Type B pancreatic cell (in vitro differentiated cells): ENCODE results near the gene BCL11B. TPM values are rescaled to one million over a fixed set of nuclear protein-coding genes. Genes with fewer than 3 reads are reported as not detected.

ENCODE experiments used
- DNase-seq: peaks from one replicate; pipeline ENCODE4 v3.0.0; 2021; ENCODE audit warnings: mixed read lengths; ENCODE audit not compliant: unreplicated experiment; ENCODE audit errors: extremely low spot score
- H3K27ac Mint-ChIP-seq: 2 replicates; pipeline ENCODE4 v1.8.0; 2021; ENCODE audit warnings: mild to moderate bottlenecking, mixed read lengths
- H3K27me3 Mint-ChIP-seq: 2 replicates; pipeline ENCODE4 v1.8.0; 2021; ENCODE audit warnings: mixed read lengths
- H3K36me3 Mint-ChIP-seq: 2 replicates; pipeline ENCODE4 v1.8.0; 2021; ENCODE audit warnings: mixed read lengths
- H3K4me1 Mint-ChIP-seq: one replicate; pipeline ENCODE4 v1.8.0; 2021; ENCODE audit warnings: mixed read lengths; ENCODE audit not compliant: unreplicated experiment
- H3K4me3 Mint-ChIP-seq: 2 replicates; pipeline ENCODE4 v1.8.0; 2021; ENCODE audit warnings: mild to moderate bottlenecking, mixed read lengths
- H3K9me3 Mint-ChIP-seq: 2 replicates; pipeline ENCODE4 v1.8.0; 2021; ENCODE audit warnings: mixed read lengths
- long read RNA-seq: library from polyadenylated mRNA; unstranded; transcript quantifications from one replicate; pipeline ENCODE4 v2.0.0, GENCODE V29; 2020
- total RNA-seq: library from RNA; stranded (reverse); gene quantifications from 2 replicates; pipeline ENCODE4 v1.2.1, GENCODE V29; 2021; ENCODE audit warnings: low replicate concordance
- TF ChIP-seq, protein P1 (sequence below): fragments of 200-600 bp; sonication (generic); conservative IDR thresholded peaks from 2 replicates; pipeline ENCODE4 v1.5.0; 2021; ENCODE audit warnings: antibody characterized with exemption, mild to moderate bottlenecking

BCL11B gene
- total RNA-seq, result 11.4 and 32.0 TPM in 2 replicates
- long read RNA-seq, partial matches to known transcripts, result 0 of 10 reads
- long read RNA-seq, other reads (novel, unspliced or antisense), result 10 of 10 reads

DNA sequence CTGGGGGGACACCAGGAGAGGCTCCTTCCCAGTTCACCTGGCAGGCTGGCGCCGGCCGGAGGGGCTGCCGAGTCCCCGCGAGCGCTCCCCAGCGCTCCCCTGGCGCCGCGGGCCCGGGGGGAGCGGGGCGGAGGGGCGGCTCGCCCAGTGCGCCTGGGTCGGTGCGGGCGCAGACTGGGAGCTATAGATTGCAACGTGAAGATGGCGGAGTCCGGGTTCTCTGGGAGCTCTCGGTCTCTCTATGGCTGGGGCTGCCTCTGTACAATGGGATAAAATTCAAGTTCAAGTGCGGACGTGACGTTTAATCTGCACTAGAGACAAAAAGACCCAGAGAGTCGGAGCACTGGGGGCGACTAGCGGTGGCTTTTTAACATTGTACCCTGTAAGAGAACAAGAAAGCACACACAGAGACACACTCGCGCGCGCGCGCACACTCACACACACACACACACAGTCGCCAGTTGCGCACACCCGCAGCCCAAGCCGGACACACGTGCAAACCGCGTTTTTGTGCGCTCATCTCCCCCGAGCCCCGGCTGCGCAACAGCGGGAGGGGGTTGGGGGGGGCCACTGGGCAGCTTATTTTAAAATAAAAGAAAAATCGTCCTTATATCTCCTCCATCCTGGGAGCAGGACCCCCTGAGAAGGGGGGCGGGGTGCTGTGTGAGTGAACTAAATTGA, at the start of gene BCL11B:
BCL11B (minus strand) TSS at position 247 of the 681 bp plus-strand sequence. CDS start 979 bp downstream, outside the sequence.
- H3K27ac Mint-ChIP-seq, result peak within 1 kb of the TSS; percentile 83
- H3K9me3 Mint-ChIP-seq, result no peaks in the 10 kb centered on the region
- no peaks in the 10 kb centered on the region for H3K36me3 Mint-ChIP-seq
- peaks cover 32% of the 10 kb centered on the region for H3K4me1 Mint-ChIP-seq
- TF ChIP-seq, protein P1, sequence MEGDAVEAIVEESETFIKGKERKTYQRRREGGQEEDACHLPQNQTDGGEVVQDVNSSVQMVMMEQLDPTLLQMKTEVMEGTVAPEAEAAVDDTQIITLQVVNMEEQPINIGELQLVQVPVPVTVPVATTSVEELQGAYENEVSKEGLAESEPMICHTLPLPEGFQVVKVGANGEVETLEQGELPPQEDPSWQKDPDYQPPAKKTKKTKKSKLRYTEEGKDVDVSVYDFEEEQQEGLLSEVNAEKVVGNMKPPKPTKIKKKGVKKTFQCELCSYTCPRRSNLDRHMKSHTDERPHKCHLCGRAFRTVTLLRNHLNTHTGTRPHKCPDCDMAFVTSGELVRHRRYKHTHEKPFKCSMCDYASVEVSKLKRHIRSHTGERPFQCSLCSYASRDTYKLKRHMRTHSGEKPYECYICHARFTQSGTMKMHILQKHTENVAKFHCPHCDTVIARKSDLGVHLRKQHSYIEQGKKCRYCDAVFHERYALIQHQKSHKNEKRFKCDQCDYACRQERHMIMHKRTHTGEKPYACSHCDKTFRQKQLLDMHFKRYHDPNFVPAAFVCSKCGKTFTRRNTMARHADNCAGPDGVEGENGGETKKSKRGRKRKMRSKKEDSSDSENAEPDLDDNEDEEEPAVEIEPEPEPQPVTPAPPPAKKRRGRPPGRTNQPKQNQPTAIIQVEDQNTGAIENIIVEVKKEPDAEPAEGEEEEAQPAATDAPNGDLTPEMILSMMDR, result peak; percentile 78
- H3K27me3 Mint-ChIP-seq, result peaks cover 65% of the 10 kb centered on the region
- DNase-seq, result peak; percentile 90
- peak within 1 kb of the TSS; percentile 91 for H3K4me3 Mint-ChIP-seq

DNA sequence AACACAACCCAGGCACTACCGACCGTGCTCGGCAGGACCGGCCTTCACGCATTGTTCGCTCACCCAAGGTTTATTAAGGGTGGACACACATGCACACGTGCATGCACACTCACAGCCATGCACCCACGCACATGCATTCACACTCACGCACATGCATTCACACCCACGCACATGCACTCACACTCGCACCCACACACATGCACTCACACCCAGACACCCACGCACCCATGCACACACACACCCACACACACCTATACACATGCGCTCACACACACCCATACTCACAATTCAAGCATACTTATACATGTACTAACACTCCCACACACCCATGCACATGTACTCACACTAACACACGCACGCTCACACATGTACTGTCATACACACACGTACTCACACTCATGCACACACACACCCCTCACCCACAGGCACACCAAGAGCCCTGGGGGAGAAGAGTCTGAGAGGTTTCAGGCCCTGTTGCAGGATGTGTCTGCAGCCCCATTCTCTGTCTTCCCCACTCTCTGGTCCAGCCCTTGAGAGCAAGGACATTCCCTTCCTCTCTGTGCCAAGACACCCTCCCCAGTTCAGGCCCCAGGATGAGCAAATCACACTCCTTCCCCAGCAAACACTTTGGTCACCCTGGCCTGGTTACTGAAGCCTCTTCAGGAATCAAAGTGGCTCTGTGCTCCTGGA, 49.4 kb upstream of the BCL11B start:
- TF ChIP-seq, protein P1, result no peak
- Mint-ChIP-seq H3K9me3 (no peaks in the 10 kb centered on the region), H3K4me3 (no peak overlapping the region), H3K27ac (no peak overlapping the region), H3K36me3 (no peaks in the 10 kb centered on the region), H3K4me1 (peaks cover 16% of the 10 kb centered on the region), H3K27me3 (peaks cover 8% of the 10 kb centered on the region)
- DNase-seq, result no peak

- Mint-ChIP-seq H3K27ac (no peak overlapping the region), H3K4me3 (no peak overlapping the region), H3K9me3 (no peaks in the 10 kb centered on the region), H3K4me1 (peaks cover 16% of the 10 kb centered on the region), H3K27me3 (peaks cover 8% of the 10 kb centered on the region), H3K36me3 (no peaks in the 10 kb centered on the region)
- DNase-seq, result no peak
- TF ChIP-seq, protein P1, result no peak
Measured at GRCh38 chr14:99320621-99321235, 48.7 kb upstream of the BCL11B start.

- H3K4me1 Mint-ChIP-seq, result peaks cover 16% of the 10 kb centered on the region
- no peak for DNase-seq
- H3K4me3 Mint-ChIP-seq, result no peak overlapping the region
- no peaks in the 10 kb centered on the region for H3K9me3 Mint-ChIP-seq
- TF ChIP-seq, protein P1, result peak; percentile 86
- H3K27ac Mint-ChIP-seq, result no peak overlapping the region
- H3K27me3 Mint-ChIP-seq, result peaks cover 8% of the 10 kb centered on the region
- H3K36me3 Mint-ChIP-seq, result no peaks in the 10 kb centered on the region
Measured at GRCh38 chr14:99320105-99320572, 48.1 kb upstream of the BCL11B start.

DNA sequence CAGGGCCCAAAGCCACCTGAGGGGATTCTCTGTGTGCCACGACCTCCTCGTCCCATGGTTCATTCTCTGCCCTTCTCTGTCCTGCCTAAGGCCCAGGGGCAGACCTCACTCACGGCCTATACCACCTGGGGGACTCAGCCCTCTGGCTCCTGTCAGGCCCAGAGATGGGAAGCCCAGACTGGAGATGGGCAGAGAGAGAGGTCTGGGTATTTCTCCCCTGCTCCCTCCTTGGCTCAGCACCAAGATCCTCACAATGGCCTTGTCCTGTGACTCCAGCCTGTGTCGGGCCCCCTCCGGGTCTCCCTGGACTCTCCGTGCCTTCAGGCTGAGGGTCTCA, 46.9 kb upstream of the BCL11B start:
- peaks cover 16% of the 10 kb centered on the region for H3K4me1 Mint-ChIP-seq

More for the DNA sequence above, 46.9 kb upstream of the BCL11B start:
- Mint-ChIP-seq H3K9me3 (no peaks in the 10 kb centered on the region), H3K27me3 (peaks cover 8% of the 10 kb centered on the region), H3K36me3 (no peaks in the 10 kb centered on the region), H3K27ac (no peak overlapping the region), H3K4me3 (no peak overlapping the region)
- DNase-seq, result no peak
- TF ChIP-seq, protein P1, result no peak
